Gastroesophageal sphincter (tissue), 3 donors: ENCODE measurements around the gene PTGER2.

ENCODE experiments used
- CTCF ChIP-seq, 4 experiments: fragments of 200-600 bp in 2 of 4; fragments of 450-650 bp in 2 of 4; sonication (generic) in 1 of 4; IDR thresholded peaks; one replicate each; pipeline ENCODE4 v1.5.1; 2017 to 2019; ENCODE audit warnings: antibody characterized with exemption in 4 of 4, mild to moderate bottlenecking in 2 of 4, moderate library complexity in 2 of 4
- EP300 ChIP-seq: sonication (generic); formaldehyde crosslinking; IDR thresholded peaks from one replicate; pipeline ENCODE4 v1.6.1; 2017; ENCODE audit warnings: antibody characterized with exemption, mild to moderate bottlenecking
- POLR2AphosphoS5 ChIP-seq: sonication (generic); formaldehyde crosslinking; IDR thresholded peaks from one replicate; pipeline ENCODE4 v1.6.1; 2017; ENCODE audit warnings: antibody characterized with exemption

GRCh38 chr14:52350445-52350844, 36.3 kb downstream of the PTGER2 start:
- TF ChIP-seq CTCF (IDR thresholded peaks at IDR 0.05) (no peak), EP300 (no peak), POLR2AphosphoS5 (no peak)
